Neural cell (in vitro differentiated cells): Measurements from ENCODE around the gene PLEKHA7. TPM values are rescaled to one million over a fixed set of nuclear protein-coding genes. Genes with fewer than 3 reads are reported as not detected.

Experiments
- H2AFZ ChIP-seq: fragments of 200-600, 300-800 bp; sonication (generic), shearing (Covaris generic); 2 replicates; pipeline ENCODE4 v1.6.0; 2014; ENCODE audit warnings: low read depth, mild to moderate bottlenecking, antibody characterized with exemption, low read length, moderate library complexity
- H3F3A ChIP-seq: fragments of 200-600 bp; shearing (Covaris generic); 2 replicates; pipeline ENCODE4 v1.6.1; 2016; ENCODE audit warnings: mild to moderate bottlenecking, moderate library complexity, mixed read lengths, antibody characterized with exemption, low read length; ENCODE audit not compliant: insufficient read depth, poor library complexity, severe bottlenecking
- H3K27ac ChIP-seq: fragments of 200-600, 300-800 bp; sonication (generic), shearing (Covaris generic); 2 replicates; pipeline ENCODE4 v1.5.1; 2014; ENCODE audit warnings: mild to moderate bottlenecking, low read length, moderate library complexity
- H3K27me3 ChIP-seq: fragments of 300-800, 200-600 bp; sonication (generic), shearing (Covaris generic); 2 replicates; pipeline ENCODE4 v1.6.0; 2014; ENCODE audit warnings: mild to moderate bottlenecking, low read depth, low read length, moderate library complexity; ENCODE audit not compliant: insufficient read depth
- H3K36me3 ChIP-seq: fragments of 300-800, 200-600 bp; sonication (generic), shearing (Covaris generic); 2 replicates; pipeline ENCODE4 v1.5.1; 2014; ENCODE audit warnings: mild to moderate bottlenecking, antibody characterized with exemption, low read length, moderate library complexity; ENCODE audit not compliant: insufficient read depth
- H3K4me2 ChIP-seq: fragments of 300-800, 200-600 bp; sonication (generic), shearing (Covaris generic); 2 replicates; pipeline ENCODE4 v1.6.0; 2014; ENCODE audit warnings: mild to moderate bottlenecking, low read length
- H3K4me3 ChIP-seq: fragments of 300-800, 200-600 bp; sonication (generic), shearing (Covaris generic); 2 replicates; pipeline ENCODE4 v1.5.1; 2014; ENCODE audit warnings: mild to moderate bottlenecking, low read length, moderate library complexity
- H3K79me2 ChIP-seq: fragments of 200-600 bp; shearing (Covaris generic); replicated peaks from 2 replicates; pipeline ENCODE4 v1.6.0; 2014; ENCODE audit warnings: mild to moderate bottlenecking, low read length, moderate library complexity; ENCODE audit not compliant: insufficient read depth
- H3K9ac ChIP-seq: fragments of 300-800, 200-600 bp; sonication (generic), shearing (Covaris generic); 2 replicates; pipeline ENCODE4 v1.6.1; 2016; ENCODE audit warnings: mild to moderate bottlenecking, low read length, mixed read lengths
- H3K9me2 ChIP-seq: fragments of 200-600 bp; shearing (Covaris generic); 2 replicates; pipeline ENCODE4 v1.6.1; 2016; ENCODE audit warnings: mild to moderate bottlenecking, low read length, mixed read lengths; ENCODE audit not compliant: insufficient read depth
- H3K9me3 ChIP-seq: fragments of 200-600, 300-800 bp; sonication (generic), shearing (Covaris generic); 2 replicates; pipeline ENCODE4 v1.6.1; 2016; ENCODE audit warnings: mild to moderate bottlenecking, mixed run types, low read length, moderate library complexity, mixed read lengths
- H4K20me1 ChIP-seq: fragments of 200-600 bp; shearing (Covaris generic); 2 replicates; pipeline ENCODE4 v1.6.1; 2016; ENCODE audit warnings: mild to moderate bottlenecking, mixed run types; ENCODE audit not compliant: insufficient read depth
- CTCF ChIP-seq: fragments of 450-650 bp; IDR thresholded peaks from 2 replicates; pipeline ENCODE4 v1.5.1; 2014; ENCODE audit warnings: antibody characterized with exemption, mild to moderate bottlenecking, moderate library complexity; ENCODE audit not compliant: poor library complexity, severe bottlenecking
- EP300 ChIP-seq: fragments of 450-650 bp; conservative IDR thresholded peaks from 2 replicates; pipeline ENCODE4 v1.6.1; 2014; ENCODE audit warnings: antibody characterized with exemption, mild to moderate bottlenecking, moderate library complexity; ENCODE audit not compliant: poor library complexity, severe bottlenecking
- EZH2 ChIP-seq: fragments of 200-600, 300-800 bp; shearing (Covaris generic), sonication (generic); IDR thresholded peaks from 2 replicates; pipeline ENCODE4 v1.6.1; 2014; ENCODE audit warnings: antibody characterized with exemption, low read length, borderline replicate concordance, mild to moderate bottlenecking; ENCODE audit not compliant: insufficient read depth, poor library complexity, severe bottlenecking
- MXI1 ChIP-seq: fragments of 450-650 bp; conservative IDR thresholded peaks from 2 replicates; pipeline ENCODE4 v1.6.1; 2014; ENCODE audit warnings: antibody characterized with exemption, mild to moderate bottlenecking; ENCODE audit not compliant: poor library complexity, severe bottlenecking
- POLR2AphosphoS5 ChIP-seq: IDR thresholded peaks from 2 replicates; pipeline ENCODE4 v1.6.1; 2012
- RAD21 ChIP-seq: fragments of 450-650 bp; conservative IDR thresholded peaks from 2 replicates; pipeline ENCODE4 v1.6.1; 2014; ENCODE audit warnings: antibody characterized with exemption, mild to moderate bottlenecking, moderate library complexity
- REST ChIP-seq: IDR thresholded peaks from 2 replicates; pipeline ENCODE4 v1.6.1; 2012; ENCODE audit warnings: borderline replicate concordance
- SMC3 ChIP-seq: fragments of 450-650 bp; conservative IDR thresholded peaks from 2 replicates; pipeline ENCODE4 v1.6.1; 2014; ENCODE audit warnings: antibody characterized with exemption, mild to moderate bottlenecking, moderate library complexity; ENCODE audit not compliant: poor library complexity
- TAF1 ChIP-seq: IDR thresholded peaks from 2 replicates; pipeline ENCODE4 v1.6.1; 2012; ENCODE audit warnings: low read depth
- polyA plus RNA-seq: library from polyadenylated mRNA; depleted of rRNA; stranded (reverse); fragments of >200 nt; gene quantifications from 2 replicates; pipeline ENCODE4 v1.2.3, GENCODE V29; 2014

PLEKHA7 gene
- polyA plus RNA-seq, 1 donor from 2014 or later: 45.7 TPM

- H3K9me3 ChIP-seq: no peaks in the 10 kb centered on the region
- H3K4me2 ChIP-seq: no peak overlapping the region
- H2AFZ ChIP-seq: no peak overlapping the region
- H3K27me3 ChIP-seq: no peaks in the 10 kb centered on the region
- no peaks in the 10 kb centered on the region for H3F3A ChIP-seq
- H3K9me2 ChIP-seq: no peaks in the 10 kb centered on the region
- no peak overlapping the region for H3K27ac ChIP-seq
- H3K79me2 ChIP-seq: peaks cover 3% of the 10 kb centered on the region
- H4K20me1 ChIP-seq: no peaks in the 10 kb centered on the region
- no peaks in the 10 kb centered on the region for H3K36me3 ChIP-seq
- TF ChIP-seq CTCF: no peak
- TF ChIP-seq RAD21: no peak
- TF ChIP-seq EP300: no peak
- TF ChIP-seq POLR2AphosphoS5: no peak
- no peak for TF ChIP-seq SMC3
- TF ChIP-seq TAF1: no peak
- no peak for TF ChIP-seq EZH2
- TF ChIP-seq REST: no peak
- no peak for TF ChIP-seq MXI1
- H3K9ac ChIP-seq: no peak overlapping the region
- no peak overlapping the region for H3K4me3 ChIP-seq
Observed at GRCh38 chr11:16873289-16873688, 140.9 kb downstream of the PLEKHA7 start.

GRCh38 chr11:16871368-16871767 lies 142.8 kb downstream of the PLEKHA7 start:
- H3K79me2 ChIP-seq: peaks cover 3% of the 10 kb centered on the region
- TF ChIP-seq CTCF (no peak), EZH2 (no peak), TAF1 (no peak), EP300 (no peak), REST (no peak)
- no peaks in the 10 kb centered on the region for H4K20me1 ChIP-seq
- no peaks in the 10 kb centered on the region for H3K36me3 ChIP-seq
- H3K27me3 ChIP-seq: no peaks in the 10 kb centered on the region
- H3K4me2 ChIP-seq: no peak overlapping the region
- H3K9me3 ChIP-seq: no peaks in the 10 kb centered on the region
- no peak overlapping the region for H3K9ac ChIP-seq
- H3F3A ChIP-seq: no peaks in the 10 kb centered on the region
- no peaks in the 10 kb centered on the region for H3K9me2 ChIP-seq
- H2AFZ ChIP-seq: no peak overlapping the region
- H3K4me3 ChIP-seq: no peak overlapping the region
- no peak overlapping the region for H3K27ac ChIP-seq
